Liver (tissue), 9 donors: Measurements from ENCODE around the gene USH2A. TPM values are rescaled to one million over a fixed set of nuclear protein-coding genes. Genes with fewer than 3 reads are reported as not detected.

Source experiments
- DNase-seq: peaks from one replicate; pipeline ENCODE4 v3.0.0-alpha.2; 2017; ENCODE audit warnings: low spot score
- H3K27ac ChIP-seq, 2 donors: one replicate each; pipeline ENCODE4 v1.7.0; 2013; ENCODE audit warnings: inconsistent platforms in 2 of 2, low read length in 2 of 2, control low read depth in 1 of 2, low read depth in 1 of 2, mild to moderate bottlenecking in 1 of 2
- H3K27me3 ChIP-seq, 4 donors: one replicate each; pipeline versions ENCODE4 v1.6.1 to v1.7.0; 2013; ENCODE audit warnings: low read length in 3 of 4, inconsistent platforms in 1 of 4, mild to moderate bottlenecking in 1 of 4, moderate library complexity in 1 of 4; ENCODE audit not compliant: control insufficient read depth in 4 of 4, insufficient read depth in 4 of 4
- H3K36me3 ChIP-seq, 4 donors: one replicate each; pipeline versions ENCODE4 v1.6.1 to v1.7.0; 2013; ENCODE audit warnings: low read length in 3 of 4, mild to moderate bottlenecking in 3 of 4, low read depth in 1 of 4, moderate library complexity in 1 of 4; ENCODE audit not compliant: control insufficient read depth in 4 of 4, insufficient read depth in 3 of 4
- H3K4me1 ChIP-seq, 4 donors: one replicate each; pipeline versions ENCODE4 v1.6.1 to v1.7.0; 2013; ENCODE audit warnings: low read length in 3 of 4, mild to moderate bottlenecking in 3 of 4, moderate library complexity in 1 of 4; ENCODE audit not compliant: control insufficient read depth in 4 of 4, insufficient read depth in 4 of 4
- H3K4me3 ChIP-seq, 3 donors: one replicate each; pipeline versions ENCODE4 v1.6.1 to v1.7.0; 2013; ENCODE audit warnings: low read length in 3 of 3, control low read depth in 1 of 3, low read depth in 1 of 3, mild to moderate bottlenecking in 1 of 3
- H3K9ac ChIP-seq, 2 donors: one replicate each; pipeline ENCODE4 v1.7.0; 2013; ENCODE audit warnings: low read length in 2 of 2, mild to moderate bottlenecking in 2 of 2, moderate library complexity in 2 of 2, control low read depth in 1 of 2, low read depth in 1 of 2
- H3K9me3 ChIP-seq, 4 donors: one replicate each; pipeline versions ENCODE4 v1.6.1 to v1.7.0; 2013; ENCODE audit warnings: low read length in 3 of 4; ENCODE audit not compliant: control insufficient read depth in 4 of 4
- ATF3 ChIP-seq: IDR thresholded peaks from 2 replicates; pipeline ENCODE4 v1.6.1; 2016; ENCODE audit warnings: antibody characterized with exemption
- EGR1 ChIP-seq, 2 donors: IDR thresholded peaks; 2 replicates each; pipeline ENCODE4 v1.6.1; 2016 to 2018; ENCODE audit warnings: antibody characterized with exemption in 2 of 2, low read depth in 2 of 2
- FOXA1 ChIP-seq: IDR thresholded peaks from 2 replicates; pipeline ENCODE4 v1.6.1; 2016; ENCODE audit warnings: antibody characterized with exemption
- FOXA2 ChIP-seq: IDR thresholded peaks from 2 replicates; pipeline ENCODE4 v1.6.1; 2016; ENCODE audit warnings: antibody characterized with exemption
- HNF4A ChIP-seq, 2 donors: conservative IDR thresholded peaks; 2 replicates each; pipeline ENCODE4 v1.6.1; 2016; ENCODE audit warnings: antibody characterized with exemption in 2 of 2, mild to moderate bottlenecking in 2 of 2
- HNF4G ChIP-seq: IDR thresholded peaks from 2 replicates; pipeline ENCODE4 v1.6.1; 2016; ENCODE audit warnings: antibody characterized with exemption
- JUND ChIP-seq, 2 donors: IDR thresholded peaks; 2 replicates each; pipeline ENCODE4 v1.6.1; 2016; ENCODE audit warnings: antibody characterized with exemption in 2 of 2
- MAX ChIP-seq: IDR thresholded peaks from 2 replicates; pipeline ENCODE4 v1.6.1; 2016; ENCODE audit warnings: antibody characterized with exemption
- NR2F2 ChIP-seq: IDR thresholded peaks from 2 replicates; pipeline ENCODE4 v1.6.1; 2016; ENCODE audit warnings: antibody characterized with exemption
- RAD21 ChIP-seq, 2 donors: IDR thresholded peaks; 2 replicates each; pipeline ENCODE4 v1.6.1; 2016; ENCODE audit warnings: antibody characterized with exemption in 2 of 2, mild to moderate bottlenecking in 2 of 2
- TAF1 ChIP-seq: conservative IDR thresholded peaks from 2 replicates; pipeline ENCODE4 v1.6.1; 2016; ENCODE audit warnings: antibody characterized with exemption, mild to moderate bottlenecking
- YY1 ChIP-seq: IDR thresholded peaks from 2 replicates; pipeline ENCODE4 v1.6.1; 2016; ENCODE audit warnings: antibody characterized with exemption, mild to moderate bottlenecking
- ZBTB33 ChIP-seq: IDR thresholded peaks from 2 replicates; pipeline ENCODE4 v1.6.1; 2016; ENCODE audit warnings: antibody characterized with exemption
- WGBS: extraction: QIAGEN DNeasy Blood & Tissue Kit; methylation state at CpG from one replicate; pipeline ENCODE4 v1.1.7; 2013; 5-methylcytosine and 5-hydroxymethylcytosine counted together
- polyA plus RNA-seq, 2 donors: library from polyadenylated mRNA; stranded (reverse) in 1 of 2; unstranded in 1 of 2; fragments of 200-250 nt in 1 of 2; fragments of >200 nt in 1 of 2; fragmentation: Nextera tagmentation in 1 of 2; extraction: Ambion mirVana in 1 of 2; gene quantifications; one replicate each; pipeline versions ENCODE4 v1.2.1 to v1.2.3, GENCODE V29; 2013 to 2015
- total RNA-seq, 2 donors: library from RNA; depleted of rRNA; stranded (reverse); fragments of >200 nt; gene quantifications; one replicate each; pipeline ENCODE4 v1.2.3, GENCODE V29; 2014
- donor health status: healthy.
- donor health status: healthy.
- donor health status: healthy.
- donor health status: healthy.
- donor health status: healthy.

Gene USH2A
- total and polyA plus RNA-seq, 4 donors: 0.14 to 1.0 (median 0.31) TPM

GRCh38 chr1:215657047-215657446 lies 766.2 kb downstream of the USH2A start:
- H3K9me3 ChIP-seq: no peaks in the 10 kb centered on the region
- DNase-seq: no peak
- TF ChIP-seq TAF1: no peak
- no peak for TF ChIP-seq FOXA1
- no peak for TF ChIP-seq YY1
- no peak for TF ChIP-seq ZBTB33
- no peak for TF ChIP-seq FOXA2
- no peak for TF ChIP-seq NR2F2
- no peak for TF ChIP-seq JUND (IDR thresholded peaks at IDR 0.05)
- TF ChIP-seq MAX: no peak
- WGBS: 90% methylated on average over 4 of the region's 4 CpGs
- H3K27me3 ChIP-seq: no peaks in the 10 kb centered on the region
- H3K4me3 ChIP-seq: no peak overlapping the region
- no peaks in the 10 kb centered on the region for H3K36me3 ChIP-seq
- peaks cover 0 to 41% (median 23%) of the 10 kb centered on the region in 4 donors for H3K4me1 ChIP-seq
- H3K9ac ChIP-seq: no peak overlapping the region
- H3K27ac ChIP-seq: no peak overlapping the region

GRCh38 chr1:215652371-215652770 lies 770.9 kb downstream of the USH2A start:
- Histone ChIP-seq H3K4me1 (peaks cover 3 to 55% (median 29%) of the 10 kb centered on the region in 4 donors), H3K27me3 (no peaks in the 10 kb centered on the region), H3K4me3 (no peak overlapping the region), H3K36me3 (no peaks in the 10 kb centered on the region), H3K9me3 (no peaks in the 10 kb centered on the region), H3K9ac (no peak overlapping the region), H3K27ac (no peak overlapping the region)
- WGBS: 87% methylated on average over 1 of the region's 1 CpG
- no peak for DNase-seq
- TF ChIP-seq HNF4A (conservative IDR thresholded peaks at IDR 0.05) (no peak), NR2F2 (no peak), ATF3 (no peak), HNF4G (no peak), RAD21 (IDR thresholded peaks at IDR 0.05) (no peak), FOXA2 (no peak), EGR1 (IDR thresholded peaks at IDR 0.05; ENCODE audit: low read depth in 2 of 2) (no peak)

- no peaks in the 10 kb centered on the region for H3K36me3 ChIP-seq
- H3K4me1 ChIP-seq: peaks cover 3 to 51% (median 28%) of the 10 kb centered on the region in 4 donors
- no peak for DNase-seq
- no peak overlapping the region for H3K27ac ChIP-seq
- H3K4me3 ChIP-seq: no peak overlapping the region
- no peaks in the 10 kb centered on the region for H3K27me3 ChIP-seq
- WGBS: 62% methylated on average over 3 of the region's 3 CpGs
- TF ChIP-seq MAX (no peak), ATF3 (no peak), FOXA2 (no peak), NR2F2 (no peak)
- H3K9ac ChIP-seq: no peak overlapping the region
- no peaks in the 10 kb centered on the region for H3K9me3 ChIP-seq
Observed at GRCh38 chr1:215651867-215652266, 771.4 kb downstream of the USH2A start.
